ENCODE data around the gene CCDC116. TPM values are rescaled to one million over a fixed set of nuclear protein-coding genes. Genes with fewer than 3 reads are reported as not detected.
"Not testable (repeated sequence)": the region's sequence is repeated elsewhere in the genome, so short reads cannot be mapped to it uniquely, and the experiment has no call there.

CCDC116 gene
- total RNA-seq, 4 donors from 2014 or later = 0.22 to 2.0 (median 0.36) TPM

GRCh38 chr22:21673534-21674321 lies 41.2 kb downstream of the CCDC116 start:
- no peaks in the 10 kb centered on the region for H3K4me1 ChIP-seq
- DNase-seq (ENCODE audit: low spot score in 2 of 2) = no peak

GRCh38 chr22:21674638-21675245 lies 42.2 kb downstream of the CCDC116 start:
- 89 to 93% methylated on average over 9 to 12 of the region's 12 CpGs for WGBS, 2 donors
- no peaks in the 10 kb centered on the region for H3K27me3 ChIP-seq
- no peak for DNase-seq (ENCODE audit: low spot score in 2 of 2)
- no peak overlapping the region for H3K4me3 ChIP-seq
- peaks cover 5 to 84% (median 25%) of the 10 kb centered on the region in 3 donors for H3K36me3 ChIP-seq
- H3K9me3 ChIP-seq = no peaks in the 10 kb centered on the region
- TF ChIP-seq POLR2A (IDR thresholded peaks at IDR 0.05) (no peak), CTCF (IDR thresholded peaks at IDR 0.05) (no peak), EP300 (IDR thresholded peaks at IDR 0.05) (no peak)
- no peak overlapping the region for H3K27ac ChIP-seq
- H3K4me1 ChIP-seq = no peaks in the 10 kb centered on the region

More at GRCh38 chr22:21673534-21674321, 41.2 kb downstream of the CCDC116 start:
- Histone ChIP-seq H3K27me3 (no peaks in the 10 kb centered on the region), H3K36me3 (peaks cover 5 to 92% (median 25%) of the 10 kb centered on the region in 3 donors), H3K27ac (no peak overlapping the region), H3K4me3 (no peak overlapping the region), H3K9me3 (no peaks in the 10 kb centered on the region)
- WGBS, 2 donors = 88 to 90% methylated on average over 12 of the region's 12 CpGs
- no peak for TF ChIP-seq POLR2A (IDR thresholded peaks at IDR 0.05)
- TF ChIP-seq CTCF (IDR thresholded peaks at IDR 0.05) = no peak
- no peak for TF ChIP-seq EP300 (IDR thresholded peaks at IDR 0.05)

- Histone ChIP-seq H3K4me1 (no peaks in the 10 kb centered on the region), H3K4me3 (no peak overlapping the region), H3K27me3 (no peaks in the 10 kb centered on the region), H3K9me3 (no peaks in the 10 kb centered on the region), H3K36me3 (peaks cover 5 to 84% (median 6%) of the 10 kb centered on the region in 3 donors), H3K27ac (no peak overlapping the region)
- 75 to 81% methylated on average over 15 of the region's 15 CpGs for WGBS, 2 donors
- TF ChIP-seq POLR2A (IDR thresholded peaks at IDR 0.05) = no peak
- no peak for TF ChIP-seq CTCF (IDR thresholded peaks at IDR 0.05)
- TF ChIP-seq EP300 (IDR thresholded peaks at IDR 0.05) = no peak
- DNase-seq (ENCODE audit: low spot score in 2 of 2) = no peak
Measured at GRCh38 chr22:21677606-21678443, 45.3 kb downstream of the CCDC116 start.

GRCh38 chr22:21678842-21679241 lies 46.3 kb downstream of the CCDC116 start:
- WGBS, 2 donors = 95 to 99% methylated on average over 12 of the region's 12 CpGs
- not testable (repeated sequence) for H3K27me3 ChIP-seq; H3K4me3 ChIP-seq; H3K27ac ChIP-seq; H3K9me3 ChIP-seq; DNase-seq (ENCODE audit: low spot score in 2 of 2); H3K4me1 ChIP-seq
- H3K36me3 ChIP-seq = peaks cover 0 to 84% (median 3%) of the 10 kb centered on the region in 3 donors

- Histone ChIP-seq H3K4me3 (no peak overlapping the region), H3K27me3 (no peaks in the 10 kb centered on the region), H3K4me1 (no peaks in the 10 kb centered on the region), H3K36me3 (peaks cover 0 to 84% (median 4%) of the 10 kb centered on the region in 3 donors), H3K27ac (no peak overlapping the region), H3K9me3 (no peaks in the 10 kb centered on the region)
- no peak for TF ChIP-seq POLR2A (IDR thresholded peaks at IDR 0.05)
- TF ChIP-seq CTCF (IDR thresholded peaks at IDR 0.05) = no peak
- no peak for TF ChIP-seq EP300 (IDR thresholded peaks at IDR 0.05)
- no peak for DNase-seq (ENCODE audit: low spot score in 2 of 2)
- 78 to 89% methylated on average over 4 of the region's 4 CpGs for WGBS, 2 donors
Measured at GRCh38 chr22:21679383-21679782, 46.8 kb downstream of the CCDC116 start.

Data from tibial nerve (tissue), 4 donors.